HL-60 (cell line): ENCODE measurements around the gene FBXO28.

Experiments
- DNase-seq, 2 experiments: peaks; one replicate each; pipeline ENCODE4 v3.0.0-alpha.2; 2010 to 2020; ENCODE audit warnings: low read depth in 1 of 2, low spot score in 1 of 2
- H3K27ac ChIP-seq: fragments of 250-450 bp; sonication (Bioruptor Pico); replicated peaks from 2 replicates; pipeline ENCODE4 v1.5.1; 2020; ENCODE audit warnings: mild to moderate bottlenecking, moderate library complexity
- H3K27me3 ChIP-seq: fragments of 250-450 bp; sonication (Bioruptor Pico); 2 replicates; pipeline ENCODE4 v1.5.1; 2021; ENCODE audit warnings: mild to moderate bottlenecking, moderate library complexity; ENCODE audit not compliant: insufficient read depth, poor library complexity, severe bottlenecking
- H3K4me3 ChIP-seq: replicated peaks from 2 replicates; pipeline ENCODE4 v1.5.1; 2011; ENCODE audit warnings: mild to moderate bottlenecking, control low read depth, low read length; ENCODE audit not compliant: insufficient read depth
- CTCF ChIP-seq: IDR thresholded peaks from one replicate; pipeline ENCODE4 v1.5.1; 2011; ENCODE audit warnings: low read length, control low read depth, inconsistent platforms; ENCODE audit not compliant: insufficient read depth
- GABPA ChIP-seq: IDR thresholded peaks from 2 replicates; pipeline ENCODE4 v1.6.1; 2012; ENCODE audit warnings: low read depth
- POLR2AphosphoS5 ChIP-seq: IDR thresholded peaks from 2 replicates; pipeline ENCODE4 v1.6.1; 2012; ENCODE audit warnings: low read depth
- REST ChIP-seq: IDR thresholded peaks from 2 replicates; pipeline ENCODE4 v1.6.1; 2012; ENCODE audit warnings: low read depth; ENCODE audit not compliant: insufficient replicate concordance
- SPI1 ChIP-seq: IDR thresholded peaks from 2 replicates; pipeline ENCODE4 v1.6.1; 2012; ENCODE audit warnings: low read depth, mild to moderate bottlenecking, borderline replicate concordance

FBXO28 gene

GRCh38 chr1:224089583-224089982, 24.3 kb upstream of the FBXO28 start:
- Histone ChIP-seq H3K27ac (no peak overlapping the region), H3K4me3 (no peak overlapping the region), H3K27me3 (no peaks in the 10 kb centered on the region)
- DNase-seq, result no peak
- TF ChIP-seq POLR2AphosphoS5, result no peak
- no peak for TF ChIP-seq CTCF
- no peak for TF ChIP-seq REST
- no peak for TF ChIP-seq GABPA
- no peak for TF ChIP-seq SPI1

- DNase-seq, result no peak
- TF ChIP-seq GABPA (no peak), POLR2AphosphoS5 (no peak), REST (no peak), CTCF (no peak), SPI1 (no peak)
- Histone ChIP-seq H3K4me3 (no peak overlapping the region), H3K27me3 (no peaks in the 10 kb centered on the region), H3K27ac (no peak overlapping the region)
Measured at GRCh38 chr1:224090116-224090515, 23.8 kb upstream of the FBXO28 start.

- Histone ChIP-seq H3K27ac (no peak overlapping the region), H3K27me3 (no peaks in the 10 kb centered on the region), H3K4me3 (no peak overlapping the region)
- no peak for DNase-seq
- no peak for TF ChIP-seq GABPA
- no peak for TF ChIP-seq SPI1
- no peak for TF ChIP-seq CTCF
- TF ChIP-seq REST, result no peak
- no peak for TF ChIP-seq POLR2AphosphoS5
Measured at GRCh38 chr1:224092111-224092510, 21.8 kb upstream of the FBXO28 start.
